Choroid plexus epithelial cell (primary cell): ENCODE measurements around the gene ANKHD1.
A peak's percentile ranks its signal among the peaks of the same experiment; 100 is the strongest.

Experiments used
- DNase-seq: peaks from one replicate; pipeline ENCODE4 v3.0.0-alpha.2; 2010; ENCODE audit warnings: low read depth
- H3K4me3 ChIP-seq: 2 replicates; pipeline ENCODE4 v1.5.1; 2011; ENCODE audit warnings: low read depth, mild to moderate bottlenecking, control low read depth, low read length, moderate library complexity
- CTCF ChIP-seq: conservative IDR thresholded peaks from 2 replicates; pipeline ENCODE4 v1.5.1; 2011; ENCODE audit warnings: low read depth, mild to moderate bottlenecking, control low read depth, inconsistent platforms, low read length, moderate library complexity

Gene ANKHD1

GRCh38 chr5:140548791-140549190, 147.2 kb downstream of the ANKHD1 start:
- no peak overlapping the region for H3K4me3 ChIP-seq
- TF ChIP-seq CTCF: no peak
- DNase-seq: no peak

DNA sequence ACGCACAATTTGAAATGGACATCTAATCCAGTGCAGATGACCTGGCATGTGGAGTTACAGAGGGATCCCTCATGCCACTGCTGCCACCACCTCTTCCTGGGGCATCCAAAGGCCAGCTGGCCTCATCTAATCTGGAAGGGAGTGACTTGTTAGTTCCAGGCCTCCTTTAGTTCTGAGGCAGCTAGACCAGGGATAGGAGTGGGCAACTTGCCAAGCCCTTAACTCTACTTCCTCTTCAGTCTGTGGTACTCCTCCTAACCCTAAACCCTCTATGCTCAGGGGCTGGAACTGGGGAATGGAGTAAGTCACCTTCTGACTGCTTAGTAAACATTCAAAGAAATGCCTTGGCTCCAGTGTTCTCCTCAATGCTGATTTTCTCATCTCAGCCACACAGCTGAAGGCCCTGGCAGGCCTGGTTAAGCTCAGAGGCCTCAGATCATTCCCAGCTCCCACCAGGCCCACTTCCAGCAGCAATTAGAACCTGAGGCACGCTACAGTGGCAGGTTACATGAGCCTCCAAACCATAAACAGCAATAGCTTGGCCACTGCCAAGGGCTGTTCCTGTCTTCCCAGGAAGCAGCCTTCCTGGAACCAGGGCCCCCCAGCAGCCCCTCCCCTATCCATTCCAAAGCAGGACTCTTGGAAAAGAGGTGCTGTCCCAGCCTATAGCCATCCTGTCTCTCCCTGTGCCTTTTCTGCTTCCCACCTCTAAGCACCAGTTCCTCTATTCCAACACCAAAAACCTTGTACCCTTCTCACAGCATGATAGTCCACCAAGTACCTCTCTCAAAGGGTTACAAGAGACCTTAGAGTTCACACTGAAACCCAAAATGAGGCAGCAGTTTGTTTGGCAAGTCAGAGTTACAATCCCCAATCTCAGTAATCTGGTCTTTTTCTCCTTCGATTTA, 147.9 kb downstream of the ANKHD1 start:
- DNase-seq: peak; percentile 66
- TF ChIP-seq CTCF: no peak
- no peak overlapping the region for H3K4me3 ChIP-seq

- no peak for TF ChIP-seq CTCF
- no peak overlapping the region for H3K4me3 ChIP-seq
- no peak for DNase-seq
Measured at GRCh38 chr5:140550147-140551079, 148.8 kb downstream of the ANKHD1 start.

DNA sequence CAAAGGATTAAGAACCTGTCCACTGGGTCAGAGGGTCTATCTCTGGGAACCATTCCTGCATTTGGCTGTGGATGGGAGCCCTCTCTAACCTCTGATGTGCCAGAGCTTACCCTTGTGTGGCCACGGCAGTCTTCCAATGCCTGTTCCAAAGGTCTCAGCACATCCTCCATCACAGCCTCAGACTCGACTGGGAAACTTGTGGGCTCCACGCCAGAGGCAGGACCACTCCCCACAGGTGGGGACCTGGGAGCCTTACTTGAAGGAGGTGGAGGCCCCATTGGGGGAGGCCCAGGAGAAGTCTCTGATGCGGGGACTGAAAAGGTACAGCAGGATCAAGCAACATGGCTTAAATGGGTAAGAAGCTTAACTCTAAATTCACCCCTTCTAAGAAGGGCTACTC, 150.2 kb downstream of the ANKHD1 start:
- no peak overlapping the region for H3K4me3 ChIP-seq
- no peak for DNase-seq

GRCh38 chr5:140553657-140554056, 152.0 kb downstream of the ANKHD1 start:
- TF ChIP-seq CTCF: no peak
- DNase-seq: no peak

More for the DNA sequence above, 150.2 kb downstream of the ANKHD1 start:
- TF ChIP-seq CTCF: no peak

GRCh38 chr5:140554454-140554853, 152.8 kb downstream of the ANKHD1 start:
- no peak for TF ChIP-seq CTCF
- DNase-seq: peak; percentile 79
- no peak overlapping the region for H3K4me3 ChIP-seq

More at GRCh38 chr5:140553657-140554056, 152.0 kb downstream of the ANKHD1 start:
- H3K4me3 ChIP-seq: no peak overlapping the region
